Keratinocyte (primary cell): Measurements from ENCODE around the gene C4BPA. TPM values are rescaled to one million over a fixed set of nuclear protein-coding genes. Genes with fewer than 3 reads are reported as not detected.

ENCODE experiments used
- DNase-seq: peaks from one replicate; pipeline ENCODE4 v3.0.0-alpha.2; 2011; ENCODE audit warnings: low read depth, missing footprints, low spot score
- FAIRE-seq: peaks from 2 replicates; lab custom pipeline; 2011; peaks lifted over from hg19 to GRCh38; lab: Jason Lieb, UNC
- H2AFZ ChIP-seq: 2 replicates; pipeline ENCODE4 v1.6.0; 2012; ENCODE audit warnings: low read length, control low read depth, inconsistent platforms; ENCODE audit not compliant: control insufficient read depth
- H3K27ac ChIP-seq: 2 replicates; pipeline ENCODE4 v1.5.1; 2011; ENCODE audit warnings: low read length; ENCODE audit not compliant: control insufficient read depth, insufficient read depth
- H3K27me3 ChIP-seq: 3 replicates; pipeline ENCODE4 v1.6.0; 2011; ENCODE audit warnings: low read length; ENCODE audit not compliant: control insufficient read depth, insufficient read depth; ENCODE audit errors: extremely low read depth
- H3K36me3 ChIP-seq, 2 experiments: 2 replicates in 1 of 2; 3 replicates in 1 of 2; pipeline ENCODE4 v1.5.1; 2011; ENCODE audit warnings: low read length in 2 of 2, mild to moderate bottlenecking in 1 of 2; ENCODE audit not compliant: control insufficient read depth in 2 of 2, insufficient read depth in 2 of 2; ENCODE audit errors: extremely low read depth in 1 of 2
- H3K4me1 ChIP-seq: 3 replicates; pipeline ENCODE4 v1.5.1; 2011; ENCODE audit warnings: low read length; ENCODE audit not compliant: control insufficient read depth, insufficient read depth; ENCODE audit errors: extremely low read depth
- H3K4me2 ChIP-seq: 3 replicates; pipeline ENCODE4 v1.6.0; 2011; ENCODE audit warnings: low read depth, low read length; ENCODE audit not compliant: control insufficient read depth, insufficient read depth; ENCODE audit errors: extremely low read depth
- H3K4me3 ChIP-seq, 3 experiments: fragments of 200-600 bp in 1 of 3; sonication (generic) in 1 of 3; 2 replicates in 2 of 3; 3 replicates in 1 of 3; pipeline ENCODE4 v1.5.1; 2011 to 2016; ENCODE audit warnings: low read length in 3 of 3, mild to moderate bottlenecking in 3 of 3, control low read depth in 2 of 3, inconsistent platforms in 1 of 3, low read depth in 1 of 3, mixed read lengths in 1 of 3, mixed run types in 1 of 3, moderate library complexity in 1 of 3; ENCODE audit not compliant: control insufficient read depth in 2 of 3, insufficient read depth in 2 of 3; ENCODE audit errors: extremely low read depth in 1 of 3
- H3K79me2 ChIP-seq: 2 replicates; pipeline ENCODE4 v1.6.0; 2012; ENCODE audit warnings: low read length; ENCODE audit not compliant: control insufficient read depth, insufficient read depth
- H3K9ac ChIP-seq: 3 replicates; pipeline ENCODE4 v1.6.0; 2011; ENCODE audit warnings: low read length; ENCODE audit not compliant: control insufficient read depth, insufficient read depth; ENCODE audit errors: extremely low read depth
- H3K9me1 ChIP-seq: 3 replicates; pipeline ENCODE4 v1.6.0; 2011; ENCODE audit warnings: low read length; ENCODE audit not compliant: control insufficient read depth, insufficient read depth; ENCODE audit errors: extremely low read depth
- H3K9me3 ChIP-seq: 2 replicates; pipeline ENCODE4 v1.5.1; 2012; ENCODE audit warnings: low read depth, low read length; ENCODE audit not compliant: control insufficient read depth
- H4K20me1 ChIP-seq: 3 replicates; pipeline ENCODE4 v1.6.0; 2011; ENCODE audit warnings: low read length; ENCODE audit not compliant: control insufficient read depth, insufficient read depth; ENCODE audit errors: extremely low read depth
- CTCF ChIP-seq, 3 experiments: IDR thresholded peaks in 1 of 3; conservative IDR thresholded peaks in 1 of 3; optimal IDR thresholded peaks in 1 of 3; 2 replicates in 2 of 3; 3 replicates in 1 of 3; pipeline versions ENCODE3 to v1.5.1; 2011; ENCODE audit warnings: low read length in 3 of 3, mild to moderate bottlenecking in 3 of 3, moderate library complexity in 2 of 3, control low read depth in 1 of 3, inconsistent platforms in 1 of 3; ENCODE audit not compliant: insufficient read depth in 2 of 3; ENCODE audit errors: extremely low read depth in 1 of 3
- EZH2 ChIP-seq: IDR thresholded peaks from one replicate; pipeline ENCODE4 v1.6.1; 2012; ENCODE audit warnings: inconsistent platforms, mild to moderate bottlenecking, low read length, moderate library complexity
- dilution Hi-C: fragments of 300-500 bp; cut with MboI; formaldehyde crosslinking; loops from one replicate; pipeline ENCODE4 v1.7.0; 2020; ENCODE audit warnings: low sequenced_read_pairs; ENCODE audit not compliant: extremely low pct_ligation_motif_present
- polyA plus RNA-seq, 5 experiments: library from polyadenylated mRNA; depleted of rRNA in 3 of 5; stranded (reverse) in 3 of 5; stranded (forward) in 1 of 5; unstranded in 1 of 5; fragments of >200 nt; gene quantifications; 1 replicate in 1 of 5; 2 replicates in 3 of 5; 3 replicates in 1 of 5; pipeline versions ENCODE4 v1.2.1 to v1.2.3, GENCODE V29; 2011 to 2012; ENCODE audit warnings: missing spikeins in 2 of 5, low read depth in 1 of 5, low replicate concordance in 1 of 5

C4BPA gene
- polyA plus RNA-seq, 1 donor (not counting 4 experiments of a cell fraction or from before 2014, with no cell fraction given), result not detected

DNA sequence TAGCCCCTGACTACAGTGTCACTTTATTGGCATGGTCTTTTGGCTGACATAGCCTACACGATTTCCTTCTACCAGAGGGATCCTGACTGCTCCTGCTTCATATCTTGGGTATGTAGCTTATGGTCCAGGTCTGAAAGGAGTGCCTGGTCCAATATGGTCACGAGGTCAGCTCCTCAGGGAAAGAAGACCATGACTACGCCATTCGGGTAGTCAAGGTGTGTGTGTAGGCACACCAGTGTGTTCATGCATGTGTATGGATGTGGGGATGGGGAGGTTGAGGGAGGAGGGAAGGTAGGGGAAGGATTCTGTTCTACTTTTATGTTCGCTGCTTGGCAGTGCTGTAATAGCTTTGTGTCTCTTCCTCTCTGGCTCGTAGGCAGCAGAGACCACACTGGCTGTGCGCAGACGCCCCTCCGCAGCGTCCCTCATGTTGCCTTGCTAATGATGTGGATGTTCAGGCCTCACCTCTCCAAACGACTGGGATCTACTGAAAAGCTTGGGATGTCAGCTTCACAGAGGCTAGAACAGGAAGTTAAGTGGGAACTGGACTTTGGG lies 25.4 kb upstream of the C4BPA start:
- Histone ChIP-seq H3K4me2 (no peak overlapping the region), H3K27me3 (no peaks in the 10 kb centered on the region), H2AFZ (no peak overlapping the region), H3K36me3 (peaks cover 3 to 6% of the 10 kb centered on the region in 2 experiments), H3K4me3 (no peak overlapping the region), H3K9me1 (no peaks in the 10 kb centered on the region), H3K9ac (no peak overlapping the region), H3K9me3 (no peaks in the 10 kb centered on the region), H3K27ac (no peak overlapping the region), H3K79me2 (no peaks in the 10 kb centered on the region), H4K20me1 (no peaks in the 10 kb centered on the region), H3K4me1 (peaks cover 23% of the 10 kb centered on the region)
- TF ChIP-seq EZH2 (no peak), CTCF (optimal IDR thresholded peaks at IDR 0.05 in 1 of 3, IDR thresholded peaks at IDR 0.05 in 1 of 3, conservative IDR thresholded peaks at IDR 0.05 in 1 of 3; ENCODE audit: extremely low read depth in 1 of 3, insufficient read depth in 2 of 3, low read length in 3 of 3) (no peak)
- dilution Hi-C loops, result no loop called here
- DNase-seq (no peak), FAIRE-seq (no peak)

DNA sequence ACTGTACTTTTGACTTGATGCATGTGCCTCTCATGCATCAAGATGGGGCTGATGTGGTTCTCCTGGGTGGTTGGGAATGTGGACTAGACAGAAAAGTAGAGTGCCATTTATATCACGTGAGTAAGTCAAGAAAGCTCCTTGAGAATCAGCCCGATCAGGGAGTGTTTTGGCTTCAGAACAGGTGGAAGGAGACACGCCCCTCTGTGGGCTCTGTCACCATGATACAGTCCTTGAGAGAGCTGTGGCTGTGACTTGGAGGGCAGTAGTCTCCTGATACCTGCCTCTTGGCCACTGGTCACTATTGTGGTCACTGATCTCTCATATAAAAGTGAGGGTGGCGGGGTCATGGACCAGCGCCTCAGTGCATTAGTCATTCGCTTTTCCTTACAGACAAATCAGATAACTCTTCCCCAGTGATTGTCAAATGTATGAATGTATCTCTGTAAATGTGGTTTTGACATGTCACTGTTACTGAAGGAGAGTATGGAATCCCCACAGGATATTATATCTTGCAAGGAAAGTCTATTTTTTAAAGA lies 24.3 kb upstream of the C4BPA start:
- Histone ChIP-seq H3K27me3 (no peaks in the 10 kb centered on the region), H3K9ac (no peak overlapping the region), H3K4me1 (peaks cover 13% of the 10 kb centered on the region), H3K27ac (no peak overlapping the region), H3K4me2 (no peak overlapping the region), H4K20me1 (no peaks in the 10 kb centered on the region), H3K4me3 (no peak overlapping the region), H3K36me3 (peaks cover 3 to 6% of the 10 kb centered on the region in 2 experiments), H3K79me2 (no peaks in the 10 kb centered on the region), H3K9me1 (no peaks in the 10 kb centered on the region), H2AFZ (no peak overlapping the region), H3K9me3 (no peaks in the 10 kb centered on the region)
- TF ChIP-seq EZH2 (no peak), CTCF (optimal IDR thresholded peaks at IDR 0.05 in 1 of 3, IDR thresholded peaks at IDR 0.05 in 1 of 3, conservative IDR thresholded peaks at IDR 0.05 in 1 of 3; ENCODE audit: extremely low read depth in 1 of 3, insufficient read depth in 2 of 3, low read length in 3 of 3) (no peak)
- dilution Hi-C loops, result no loop called here
- no peak for DNase-seq
- no peak for FAIRE-seq
